HL-60 (cell line): ENCODE results near the gene HSPBAP1.

ENCODE experiments used
- DNase-seq, 2 experiments: peaks; one replicate each; pipeline ENCODE4 v3.0.0-alpha.2; 2010 to 2020; ENCODE audit warnings: low read depth in 1 of 2, low spot score in 1 of 2
- H3K27ac ChIP-seq: fragments of 250-450 bp; sonication (Bioruptor Pico); replicated peaks from 2 replicates; pipeline ENCODE4 v1.5.1; 2020; ENCODE audit warnings: mild to moderate bottlenecking, moderate library complexity
- H3K27me3 ChIP-seq: fragments of 250-450 bp; sonication (Bioruptor Pico); 2 replicates; pipeline ENCODE4 v1.5.1; 2021; ENCODE audit warnings: mild to moderate bottlenecking, moderate library complexity; ENCODE audit not compliant: insufficient read depth, poor library complexity, severe bottlenecking
- H3K4me3 ChIP-seq: replicated peaks from 2 replicates; pipeline ENCODE4 v1.5.1; 2011; ENCODE audit warnings: mild to moderate bottlenecking, control low read depth, low read length; ENCODE audit not compliant: insufficient read depth
- CTCF ChIP-seq: IDR thresholded peaks from one replicate; pipeline ENCODE4 v1.5.1; 2011; ENCODE audit warnings: low read length, control low read depth, inconsistent platforms; ENCODE audit not compliant: insufficient read depth
- GABPA ChIP-seq: IDR thresholded peaks from 2 replicates; pipeline ENCODE4 v1.6.1; 2012; ENCODE audit warnings: low read depth
- POLR2AphosphoS5 ChIP-seq: IDR thresholded peaks from 2 replicates; pipeline ENCODE4 v1.6.1; 2012; ENCODE audit warnings: low read depth
- SPI1 ChIP-seq: IDR thresholded peaks from 2 replicates; pipeline ENCODE4 v1.6.1; 2012; ENCODE audit warnings: low read depth, mild to moderate bottlenecking, borderline replicate concordance
- TF ChIP-seq, protein P1 (sequence below): IDR thresholded peaks from 2 replicates; pipeline ENCODE4 v1.6.1; 2012; ENCODE audit warnings: low read depth; ENCODE audit not compliant: insufficient replicate concordance

HSPBAP1 gene

GRCh38 chr3:122691195-122691594 lies 102.4 kb downstream of the HSPBAP1 start:
- no peak overlapping the region for H3K27ac ChIP-seq
- TF ChIP-seq GABPA (no peak), SPI1 (no peak), CTCF (no peak), POLR2AphosphoS5 (no peak)
- TF ChIP-seq, protein P1, sequence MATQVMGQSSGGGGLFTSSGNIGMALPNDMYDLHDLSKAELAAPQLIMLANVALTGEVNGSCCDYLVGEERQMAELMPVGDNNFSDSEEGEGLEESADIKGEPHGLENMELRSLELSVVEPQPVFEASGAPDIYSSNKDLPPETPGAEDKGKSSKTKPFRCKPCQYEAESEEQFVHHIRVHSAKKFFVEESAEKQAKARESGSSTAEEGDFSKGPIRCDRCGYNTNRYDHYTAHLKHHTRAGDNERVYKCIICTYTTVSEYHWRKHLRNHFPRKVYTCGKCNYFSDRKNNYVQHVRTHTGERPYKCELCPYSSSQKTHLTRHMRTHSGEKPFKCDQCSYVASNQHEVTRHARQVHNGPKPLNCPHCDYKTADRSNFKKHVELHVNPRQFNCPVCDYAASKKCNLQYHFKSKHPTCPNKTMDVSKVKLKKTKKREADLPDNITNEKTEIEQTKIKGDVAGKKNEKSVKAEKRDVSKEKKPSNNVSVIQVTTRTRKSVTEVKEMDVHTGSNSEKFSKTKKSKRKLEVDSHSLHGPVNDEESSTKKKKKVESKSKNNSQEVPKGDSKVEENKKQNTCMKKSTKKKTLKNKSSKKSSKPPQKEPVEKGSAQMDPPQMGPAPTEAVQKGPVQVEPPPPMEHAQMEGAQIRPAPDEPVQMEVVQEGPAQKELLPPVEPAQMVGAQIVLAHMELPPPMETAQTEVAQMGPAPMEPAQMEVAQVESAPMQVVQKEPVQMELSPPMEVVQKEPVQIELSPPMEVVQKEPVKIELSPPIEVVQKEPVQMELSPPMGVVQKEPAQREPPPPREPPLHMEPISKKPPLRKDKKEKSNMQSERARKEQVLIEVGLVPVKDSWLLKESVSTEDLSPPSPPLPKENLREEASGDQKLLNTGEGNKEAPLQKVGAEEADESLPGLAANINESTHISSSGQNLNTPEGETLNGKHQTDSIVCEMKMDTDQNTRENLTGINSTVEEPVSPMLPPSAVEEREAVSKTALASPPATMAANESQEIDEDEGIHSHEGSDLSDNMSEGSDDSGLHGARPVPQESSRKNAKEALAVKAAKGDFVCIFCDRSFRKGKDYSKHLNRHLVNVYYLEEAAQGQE, result no peak
- no peak overlapping the region for H3K4me3 ChIP-seq
- no peaks in the 10 kb centered on the region for H3K27me3 ChIP-seq
- DNase-seq, result no peak

GRCh38 chr3:122690096-122690495 lies 103.5 kb downstream of the HSPBAP1 start:
- no peak for DNase-seq
- Histone ChIP-seq H3K27ac (no peak overlapping the region), H3K4me3 (no peak overlapping the region), H3K27me3 (no peaks in the 10 kb centered on the region)
- no peak for TF ChIP-seq CTCF
- no peak for TF ChIP-seq POLR2AphosphoS5
